Neural progenitor cell (in vitro differentiated cells): ENCODE results near the gene TMEM179B.

Experiments
- CTCF ChIP-seq: fragments of 200-600 bp; sonication (generic); IDR thresholded peaks from 2 replicates; pipeline ENCODE4 v1.5.1; 2017; ENCODE audit warnings: antibody characterized with exemption, mild to moderate bottlenecking
- EZH2 ChIP-seq: fragments of 200-600 bp; sonication (generic); IDR thresholded peaks from 2 replicates; pipeline ENCODE4 v1.6.1; 2017; ENCODE audit warnings: antibody characterized with exemption, mild to moderate bottlenecking, moderate library complexity

- TF ChIP-seq EZH2 (no peak), CTCF (no peak)
Observed at GRCh38 chr11:62811659-62812058, 24.5 kb downstream of the TMEM179B start.
